Inflammatory macrophage treated with lipopolysaccharide for 1 hour (primary cell): ENCODE data around the gene MYO1D.
"Not testable (repeated sequence)": the region's sequence is repeated elsewhere in the genome, so short reads cannot be mapped to it uniquely, and the experiment has no call there.

Source experiments
- DNase-seq, 2 donors: peaks; one replicate each; pipeline ENCODE4 v3.0.0-alpha.2; 2020 to 2022

MYO1D gene

GRCh38 chr17:32658470-32659418, 218.2 kb downstream of the MYO1D start:
- no peak for DNase-seq

- DNase-seq: no peak
Observed at GRCh38 chr17:32656886-32657285, 220.0 kb downstream of the MYO1D start.

GRCh38 chr17:32654324-32654723, 222.6 kb downstream of the MYO1D start:
- DNase-seq: peak; percentile 7 to 28

GRCh38 chr17:32651084-32651483, 225.8 kb downstream of the MYO1D start:
- no peak for DNase-seq

GRCh38 chr17:32648450-32648849, 228.5 kb downstream of the MYO1D start:
- DNase-seq: no peak

GRCh38 chr17:32646941-32647340, 230.0 kb downstream of the MYO1D start:
- DNase-seq: no peak

- DNase-seq: not testable (repeated sequence)
Observed at GRCh38 chr17:32641514-32641913, 235.4 kb downstream of the MYO1D start.

GRCh38 chr17:32636598-32637218, 240.2 kb downstream of the MYO1D start:
- no peak for DNase-seq

- DNase-seq: no peak
Observed at GRCh38 chr17:32634167-32634566, 242.8 kb downstream of the MYO1D start.

GRCh38 chr17:32631341-32632096, 245.4 kb downstream of the MYO1D start:
- DNase-seq: no peak

- no peak for DNase-seq
Observed at GRCh38 chr17:32629563-32630190, 247.2 kb downstream of the MYO1D start.

- no peak for DNase-seq
Observed at GRCh38 chr17:32628271-32629044, 248.5 kb downstream of the MYO1D start.

- DNase-seq: no peak
Observed at GRCh38 chr17:32627239-32627996, 249.5 kb downstream of the MYO1D start.

- no peak for DNase-seq
Observed at GRCh38 chr17:32626379-32626791, 250.5 kb downstream of the MYO1D start.

GRCh38 chr17:32625971-32626370, 251.0 kb downstream of the MYO1D start:
- no peak for DNase-seq

- DNase-seq: no peak
Observed at GRCh38 chr17:32623196-32623595, 253.7 kb downstream of the MYO1D start.

- no peak for DNase-seq
Observed at GRCh38 chr17:32622540-32622939, 254.4 kb downstream of the MYO1D start.

- no peak for DNase-seq
Observed at GRCh38 chr17:32621612-32622312, 255.2 kb downstream of the MYO1D start.

GRCh38 chr17:32615326-32615725, 261.6 kb downstream of the MYO1D start:
- DNase-seq: no peak

- DNase-seq: no peak
Observed at GRCh38 chr17:32610943-32611342, 266.0 kb downstream of the MYO1D start.
